Stimulated activated naive CD8-positive, alpha-beta T cell treated with anti-CD3 and anti-CD28 coated beads, Interleukin-15, amount 100 ng/mL, for 72 hours (primary cell): Measurements from ENCODE around the gene SGSH.

Experiments
- ATAC-seq: fragments of 150-1000 bp; cut with Tn5 transposase; 2 replicates; pipeline ENCODE4 v1.10.0; 2021; ENCODE audit warnings: mild to moderate bottlenecking, moderate library complexity
- DNase-seq, 2 donors: peaks; one replicate each; pipeline ENCODE4 v3.0.0; 2021 to 2022
- H3K27ac Mint-ChIP-seq, 2 donors: one replicate each; pipeline ENCODE4 v1.8.0; 2022; ENCODE audit warnings: mild to moderate bottlenecking in 2 of 2, mixed read lengths in 2 of 2, moderate library complexity in 2 of 2
- H3K27me3 Mint-ChIP-seq: one replicate; pipeline ENCODE4 v1.8.0; 2022; ENCODE audit warnings: mixed read lengths
- H3K4me1 Mint-ChIP-seq: one replicate; pipeline ENCODE4 v1.8.0; 2022; ENCODE audit warnings: mild to moderate bottlenecking, mixed read lengths
- H3K4me3 Mint-ChIP-seq, 2 donors: one replicate each; pipeline ENCODE4 v1.8.0; 2022; ENCODE audit warnings: mild to moderate bottlenecking in 2 of 2, mixed read lengths in 2 of 2, moderate library complexity in 1 of 2
- H3K9me3 Mint-ChIP-seq, 2 donors: one replicate each; pipeline ENCODE4 v1.8.0; 2022; ENCODE audit warnings: mixed read lengths in 2 of 2

SGSH gene

DNA sequence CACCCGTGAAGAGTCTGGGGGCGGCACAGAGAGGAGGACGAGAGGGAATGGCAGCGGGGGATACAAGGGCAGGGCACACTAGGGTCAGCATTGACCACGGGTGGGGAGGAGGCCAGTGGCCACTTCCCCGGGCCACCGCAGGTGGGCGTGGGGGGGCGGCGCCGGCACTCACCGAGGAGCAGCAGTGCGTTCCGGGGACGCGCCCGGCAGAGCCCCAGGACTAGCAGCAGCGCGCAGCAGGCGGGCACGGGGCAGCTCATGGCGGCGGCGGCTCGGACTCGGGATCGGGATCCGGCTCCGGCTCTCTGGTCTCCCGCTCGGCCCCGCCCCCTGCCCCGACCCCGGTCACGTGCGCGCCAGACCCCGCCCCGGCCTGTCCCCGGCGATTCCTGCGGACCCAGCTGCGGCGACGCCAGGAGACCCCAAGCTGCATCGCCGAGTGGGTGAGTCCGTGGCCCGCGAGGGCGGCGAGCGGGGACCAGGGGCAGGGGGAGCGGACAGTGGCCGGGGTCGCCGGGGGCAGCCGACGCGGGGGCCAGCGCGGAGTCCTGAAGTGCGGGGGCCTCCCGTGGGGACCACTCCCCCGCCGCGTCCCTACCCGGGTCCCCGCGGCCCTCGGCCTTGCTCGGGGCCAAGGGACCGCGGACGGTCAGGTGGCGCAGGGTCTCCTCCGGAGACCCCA, at the start of gene SGSH, which contains the start of gene SLC26A11:
Gene SGSH, minus strand, starts transcription at position 280 of the 682 bp plus-strand sequence. Its CDS starts 20 bp downstream, at position 260.
Gene SLC26A11, plus strand, starts transcription at position 374 of the 682 bp plus-strand sequence. CDS start 1,134 bp downstream, outside the sequence.
- DNase-seq (peak; percentile 55 to 65), ATAC-seq (peak; percentile 61)
- H3K27me3 Mint-ChIP-seq = no peaks in the 10 kb centered on the region
- H3K4me1 Mint-ChIP-seq = peaks cover 43% of the 10 kb centered on the region
- H3K4me3 Mint-ChIP-seq = peak within 1 kb of the TSS; percentile 96
- H3K9me3 Mint-ChIP-seq = no peaks in the 10 kb centered on the region
- peak within 1 kb of the TSS; percentile 97 for H3K27ac Mint-ChIP-seq

DNA sequence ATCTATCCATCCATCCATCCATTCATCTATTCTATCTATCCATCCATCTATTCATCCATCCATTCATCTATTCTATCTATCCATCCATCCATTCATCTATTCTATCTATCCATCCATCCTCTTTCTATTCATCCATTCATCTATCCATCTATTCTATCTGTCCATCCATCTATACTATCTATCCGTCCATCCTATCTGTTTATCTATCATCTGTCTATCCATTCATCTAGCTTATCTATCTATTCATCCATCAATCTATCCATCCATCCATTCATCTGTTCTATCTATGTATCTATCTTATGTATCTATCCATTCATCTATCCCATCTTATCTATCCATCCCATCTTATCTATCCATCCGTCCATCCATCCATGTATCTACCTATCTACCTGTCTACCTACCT, 49.3 kb upstream of the SGSH start:
- Mint-ChIP-seq H3K4me1 (peaks cover 46% of the 10 kb centered on the region), H3K4me3 (no peak overlapping the region)

GRCh38 chr17:80268427-80268826, 48.3 kb upstream of the SGSH start:
- Mint-ChIP-seq H3K9me3 (peaks cover 5 to 6% of the 10 kb centered on the region in 2 donors), H3K27me3 (no peaks in the 10 kb centered on the region), H3K4me1 (peaks cover 40% of the 10 kb centered on the region), H3K4me3 (no peak overlapping the region), H3K27ac (no peak overlapping the region)
- ATAC-seq (no peak), DNase-seq (no peak)

More for the DNA sequence above, 49.3 kb upstream of the SGSH start:
- H3K27me3 Mint-ChIP-seq = no peaks in the 10 kb centered on the region
- no peak overlapping the region for H3K27ac Mint-ChIP-seq
- peaks cover 5 to 6% of the 10 kb centered on the region in 2 donors for H3K9me3 Mint-ChIP-seq
- DNase-seq = no peak
- no peak for ATAC-seq

GRCh38 chr17:80267391-80267790, 47.3 kb upstream of the SGSH start:
- DNase-seq (no peak), ATAC-seq (no peak)
- no peaks in the 10 kb centered on the region for H3K27me3 Mint-ChIP-seq
- peak overlapping the region in 1 of 2 donors; percentile 40 for H3K4me3 Mint-ChIP-seq
- peaks cover 5 to 6% of the 10 kb centered on the region in 2 donors for H3K9me3 Mint-ChIP-seq
- peaks cover 40% of the 10 kb centered on the region for H3K4me1 Mint-ChIP-seq
- H3K27ac Mint-ChIP-seq = peak overlapping the region in 1 of 2 donors; percentile 90

GRCh38 chr17:80265205-80266068, 45.3 kb upstream of the SGSH start:
- no peaks in the 10 kb centered on the region for H3K27me3 Mint-ChIP-seq
- ATAC-seq (peak; percentile 69), DNase-seq (peak; percentile 84 to 92)
- peaks cover 50% of the 10 kb centered on the region for H3K4me1 Mint-ChIP-seq
- H3K4me3 Mint-ChIP-seq = peak overlapping the region; percentile 97
- H3K27ac Mint-ChIP-seq = peak overlapping the region; percentile 92 to 98
- peaks cover 0 to 5% of the 10 kb centered on the region in 2 donors for H3K9me3 Mint-ChIP-seq

- ATAC-seq = peak; percentile 6
- DNase-seq = peak; percentile 62 to 73
- Mint-ChIP-seq H3K27ac (peak overlapping the region; percentile 92 to 98), H3K9me3 (peaks cover 0 to 5% of the 10 kb centered on the region in 2 donors), H3K27me3 (no peaks in the 10 kb centered on the region), H3K4me3 (peak overlapping the region; percentile 97), H3K4me1 (peaks cover 55% of the 10 kb centered on the region)
Observed at GRCh38 chr17:80264205-80265075, 44.3 kb upstream of the SGSH start.

GRCh38 chr17:80263253-80264204, 43.4 kb upstream of the SGSH start:
- ATAC-seq (peak; percentile 47), DNase-seq (peak; percentile 86 to 93)
- H3K4me1 Mint-ChIP-seq = peaks cover 64% of the 10 kb centered on the region
- H3K27me3 Mint-ChIP-seq = no peaks in the 10 kb centered on the region
- peaks cover 0 to 5% of the 10 kb centered on the region in 2 donors for H3K9me3 Mint-ChIP-seq
- peak overlapping the region; percentile 97 for H3K4me3 Mint-ChIP-seq
- H3K27ac Mint-ChIP-seq = peak overlapping the region; percentile 92 to 98

DNA sequence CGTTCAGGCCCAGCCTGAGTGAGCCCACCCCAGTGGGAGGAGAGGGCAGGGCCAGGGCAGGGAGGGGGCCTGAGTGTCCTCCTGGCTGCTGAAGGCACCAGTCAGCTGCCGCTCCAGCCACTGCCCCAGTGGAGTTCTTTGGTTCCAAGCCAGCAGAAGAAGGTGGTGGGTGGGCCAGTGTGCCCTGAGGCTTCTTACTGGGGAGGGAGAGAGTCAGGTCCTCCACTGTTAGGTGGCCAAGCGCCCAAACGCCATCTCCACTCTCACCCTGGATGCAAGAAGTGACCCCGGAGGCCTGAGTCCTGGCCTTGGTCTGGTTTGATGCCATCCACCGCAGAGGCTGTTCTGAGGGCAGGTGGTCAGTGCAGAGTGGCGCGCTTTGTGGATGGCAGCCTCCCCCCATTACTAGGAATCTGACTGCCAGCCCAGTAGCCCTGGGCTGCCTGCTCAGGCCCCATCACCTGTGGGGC, 42.7 kb upstream of the SGSH start:
- Mint-ChIP-seq H3K27me3 (no peaks in the 10 kb centered on the region), H3K4me3 (peak overlapping the region; percentile 97), H3K4me1 (peaks cover 72% of the 10 kb centered on the region), H3K27ac (no peak overlapping the region), H3K9me3 (peaks cover 0 to 5% of the 10 kb centered on the region in 2 donors)
- ATAC-seq (no peak), DNase-seq (no peak)

DNA sequence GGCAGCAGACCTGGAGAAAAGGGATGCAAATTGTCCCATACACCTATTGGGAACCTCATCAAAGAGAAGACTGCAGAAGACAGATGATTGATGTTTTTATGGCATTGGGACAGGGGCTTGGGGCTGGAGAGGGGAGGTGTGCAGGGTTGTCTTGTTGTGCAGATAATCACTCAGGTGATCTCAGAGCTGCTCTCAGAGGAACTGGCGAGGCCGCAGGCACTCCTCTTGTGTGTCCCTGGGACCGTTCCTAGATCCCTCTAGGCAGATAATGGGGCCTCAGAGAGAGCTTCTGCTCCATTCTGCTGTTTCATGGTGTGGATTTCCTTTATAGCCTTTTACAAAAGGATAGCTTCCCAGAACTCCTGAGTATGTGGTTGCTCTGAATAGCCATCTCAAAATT, 42.2 kb upstream of the SGSH start:
- Mint-ChIP-seq H3K27ac (peak overlapping the region; percentile 77 to 89), H3K4me3 (peak overlapping the region; percentile 97), H3K27me3 (no peaks in the 10 kb centered on the region), H3K4me1 (peaks cover 73% of the 10 kb centered on the region), H3K9me3 (peaks cover 0 to 5% of the 10 kb centered on the region in 2 donors)
- peak in 1 of 2 donors; percentile 16 for DNase-seq
- ATAC-seq = no peak

DNA sequence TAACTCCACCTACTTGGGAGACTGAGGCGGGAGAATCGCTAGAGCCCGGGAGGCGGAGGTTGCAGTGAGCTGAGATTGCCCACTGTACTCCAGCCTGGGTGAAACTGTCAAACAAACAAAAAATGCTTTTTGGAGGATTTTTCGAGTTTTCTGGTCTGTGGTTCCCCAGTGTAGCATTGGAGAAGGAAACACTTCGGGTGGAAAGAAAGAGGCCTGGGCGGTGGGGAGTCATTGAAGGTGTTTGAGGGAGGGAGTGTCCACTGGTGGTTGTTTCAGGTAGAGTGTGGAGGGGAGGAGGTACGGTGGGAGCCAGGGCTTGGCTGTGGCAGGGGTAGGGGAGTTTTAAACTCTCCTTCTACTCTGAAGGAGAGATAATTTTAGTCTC, 41.8 kb upstream of the SGSH start:
- H3K27me3 Mint-ChIP-seq = no peaks in the 10 kb centered on the region
- ATAC-seq (no peak), DNase-seq (no peak)
- peaks cover 0 to 5% of the 10 kb centered on the region in 2 donors for H3K9me3 Mint-ChIP-seq
- peak overlapping the region; percentile 97 for H3K4me3 Mint-ChIP-seq
- peak overlapping the region; percentile 86 to 89 for H3K27ac Mint-ChIP-seq
- peaks cover 70% of the 10 kb centered on the region for H3K4me1 Mint-ChIP-seq

- H3K27me3 Mint-ChIP-seq = no peaks in the 10 kb centered on the region
- peaks cover 0 to 5% of the 10 kb centered on the region in 2 donors for H3K9me3 Mint-ChIP-seq
- H3K4me3 Mint-ChIP-seq = peak overlapping the region; percentile 97
- ATAC-seq (peak; percentile 29), DNase-seq (peak; percentile 74 to 85)
- peak overlapping the region; percentile 86 to 89 for H3K27ac Mint-ChIP-seq
- H3K4me1 Mint-ChIP-seq = peaks cover 70% of the 10 kb centered on the region
Observed at GRCh38 chr17:80261159-80261894, 41.2 kb upstream of the SGSH start.

DNA sequence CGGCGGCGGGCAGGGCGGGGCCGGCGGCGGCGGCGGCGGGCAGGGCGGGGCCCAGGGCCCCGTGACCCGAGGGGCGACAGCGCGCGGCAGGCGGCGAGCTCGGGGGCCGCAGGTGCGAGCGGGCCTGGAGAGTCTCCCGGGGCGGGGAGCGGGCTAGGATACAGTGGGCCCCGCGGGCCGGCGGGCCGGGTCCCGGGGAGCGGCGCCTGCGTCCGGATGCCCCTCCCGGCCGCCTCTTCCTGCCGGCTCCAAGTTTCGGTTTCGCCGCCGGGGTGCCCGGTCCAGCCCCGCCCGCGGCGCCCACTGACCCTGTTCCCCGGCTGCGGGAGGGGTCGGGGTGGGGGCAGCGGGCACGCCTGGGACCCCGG, 40.6 kb upstream of the SGSH start, which contains the start of gene RNF213:
Gene RNF213, plus strand, starts transcription at position 62 of the 368 bp plus-strand sequence. CDS start 2,830 bp downstream, outside the sequence.
- H3K4me1 Mint-ChIP-seq = peaks cover 66% of the 10 kb centered on the region
- peak; percentile 74 to 75 for DNase-seq

GRCh38 chr17:80260069-80260535, 40.0 kb upstream of the SGSH start:
- Mint-ChIP-seq H3K4me3 (peak overlapping the region; percentile 98 to 99), H3K9me3 (no peaks in the 10 kb centered on the region), H3K4me1 (peaks cover 66% of the 10 kb centered on the region), H3K27ac (peak overlapping the region; percentile 99), H3K27me3 (no peaks in the 10 kb centered on the region)
- DNase-seq = peak; percentile 74 to 78
- peak; percentile 44 for ATAC-seq

More for the DNA sequence above, 40.6 kb upstream of the SGSH start, which contains the start of gene RNF213:
- peak; percentile 45 for ATAC-seq
- peaks cover 0 to 3% of the 10 kb centered on the region in 2 donors for H3K9me3 Mint-ChIP-seq
- H3K27ac Mint-ChIP-seq = peak within 1 kb of the TSS; percentile 99
- peak within 1 kb of the TSS; percentile 98 to 99 for H3K4me3 Mint-ChIP-seq
- no peaks in the 10 kb centered on the region for H3K27me3 Mint-ChIP-seq
